ENCODE measurements around the gene SEMA5A. TPM values are rescaled to one million over a fixed set of nuclear protein-coding genes. Genes with fewer than 3 reads are reported as not detected.

Gene SEMA5A
- 1.1 and 1.3 TPM in 2 replicates for total RNA-seq

GRCh38 chr5:9545992-9546851 lies at the start of gene SEMA5A:
SEMA5A (minus strand) TSS chr5:9546075; CDS start chr5:9379946, 166,129 bp downstream.
- intact Hi-C loops (cut with micrococcal nuclease) = no loop called here

- intact Hi-C loops (cut with micrococcal nuclease) = no loop called here
These were observed 49.0 kb upstream of the SEMA5A start for GRCh38 chr5:9594913-9595312.

GRCh38 chr5:9589049-9589835 lies 43.4 kb upstream of the SEMA5A start:
- intact Hi-C loops (cut with micrococcal nuclease) = no loop called here

GRCh38 chr5:9588254-9588653 lies 42.4 kb upstream of the SEMA5A start:
- intact Hi-C loops (cut with micrococcal nuclease) = no loop called here

- intact Hi-C loops (cut with micrococcal nuclease) = no loop called here
These were observed 41.3 kb upstream of the SEMA5A start for GRCh38 chr5:9587135-9587534.

- intact Hi-C loops (cut with micrococcal nuclease) = no loop called here
These were observed 36.5 kb upstream of the SEMA5A start for GRCh38 chr5:9582406-9582805.

GRCh38 chr5:9573796-9574195 lies 27.9 kb upstream of the SEMA5A start:
- intact Hi-C loops (cut with micrococcal nuclease) = no loop called here

GRCh38 chr5:9572246-9572645 lies 26.4 kb upstream of the SEMA5A start:
- intact Hi-C loops (cut with micrococcal nuclease) = no loop called here

- intact Hi-C loops (cut with micrococcal nuclease) = no loop called here
These were observed 25.0 kb upstream of the SEMA5A start for GRCh38 chr5:9570876-9571275.

GRCh38 chr5:9567039-9567438 lies 21.2 kb upstream of the SEMA5A start:
- intact Hi-C loops (cut with micrococcal nuclease) = no loop called here

GRCh38 chr5:9564752-9565151 lies 18.9 kb upstream of the SEMA5A start:
- intact Hi-C loops (cut with micrococcal nuclease) = no loop called here

GRCh38 chr5:9562141-9562540 lies 16.3 kb upstream of the SEMA5A start:
- intact Hi-C loops (cut with micrococcal nuclease) = no loop called here

GRCh38 chr5:9559965-9560364 lies 14.1 kb upstream of the SEMA5A start:
- intact Hi-C loops (cut with micrococcal nuclease) = no loop called here

- intact Hi-C loops (cut with micrococcal nuclease) = no loop called here
These were observed 12.6 kb upstream of the SEMA5A start for GRCh38 chr5:9558319-9558965.

- intact Hi-C loops (cut with micrococcal nuclease) = no loop called here
These were observed 11.8 kb upstream of the SEMA5A start for GRCh38 chr5:9557696-9558095.

- intact Hi-C loops (cut with micrococcal nuclease) = no loop called here
These were observed 10.1 kb upstream of the SEMA5A start for GRCh38 chr5:9555961-9556360.

- intact Hi-C loops (cut with micrococcal nuclease) = no loop called here
These were observed 8.2 kb upstream of the SEMA5A start for GRCh38 chr5:9554122-9554521.

GRCh38 chr5:9553561-9553960 lies 7.7 kb upstream of the SEMA5A start:
- intact Hi-C loops (cut with micrococcal nuclease) = no loop called here

GRCh38 chr5:9551567-9552537 lies 6.0 kb upstream of the SEMA5A start:
- intact Hi-C loops (cut with micrococcal nuclease) = no loop called here

GRCh38 chr5:9549941-9550340 lies 4.1 kb upstream of the SEMA5A start:
- intact Hi-C loops (cut with micrococcal nuclease) = no loop called here

Data from T-helper 2 cell treated with Interferon-gamma antibody and Interleukin-4, amounts not matched to agents 100 ng/mL and 5 ng/mL, for 36 hours (primary cell).